ENCODE results near the gene FERMT3.

GRCh38 chr11:64253043-64253442, 46.5 kb downstream of the FERMT3 start:
- TF ChIP-seq CTCF (IDR thresholded peaks at IDR 0.05) (no peak), POLR2A (IDR thresholded peaks at IDR 0.05) (no peak)
